K562 (cell line): ENCODE results near the gene MAPK8IP1. TPM values are rescaled to one million over a fixed set of nuclear protein-coding genes. Genes with fewer than 3 reads are reported as not detected.

Experiments used
- ATAC-seq: fragments of 200-7000 bp; cut with Tn5 transposase; 3 replicates; pipeline ENCODE4 v1.9.1; 2020; ENCODE audit warnings: moderate library complexity
- BruUV-seq: library from RNA; stranded (reverse); fragments of 400-500 nt; replicated peaks from 2 replicates; lab custom pipeline; 2021; lab: Mats Ljungman, UMichigan
- CTCF ChIA-PET: fragments of 300-600 bp; formaldehyde crosslinking; extraction: SDS; loops from one replicate; lab custom pipeline; 2021; ENCODE audit warnings: low intra/inter-chr PET ratio; lab: Yijun Ruan, JAX
- POLR2A ChIA-PET: fragments of 300-600, 350-650 bp; sonication (Branson Sonifier 250); formaldehyde crosslinking; extraction: SDS; loops from one replicate; lab custom pipeline; 2021; ENCODE audit warnings: antibody characterized with exemption, inconsistent platforms; lab: Yijun Ruan, JAX
- DNase-seq, 4 experiments: peaks; one replicate each; pipeline versions ENCODE4 v3.0.0 to v3.0.0-alpha.2; 2011 to 2018; ENCODE audit warnings: low spot score in 3 of 4, mixed read lengths in 3 of 4; ENCODE audit errors: extremely low read depth in 1 of 4
- FAIRE-seq: peaks from 2 replicates; lab custom pipeline; 2011; peaks lifted over from hg19 to GRCh38; lab: Jason Lieb, UNC
- H2AFZ ChIP-seq: 2 replicates; pipeline ENCODE4 v1.6.0; 2011; ENCODE audit warnings: low read depth, low read length, control low read depth, inconsistent platforms
- H3K27ac ChIP-seq: fragments of 200-600 bp; 3 replicates; pipeline ENCODE4 v1.8.0; 2011; ENCODE audit warnings: low read depth, mild to moderate bottlenecking, control low read depth, inconsistent platforms, low read length, moderate library complexity, mixed read lengths; ENCODE audit errors: extremely low read depth
- H3K27me3 ChIP-seq, 2 experiments: fragments of 300-600 bp in 1 of 2; 2 replicates in 1 of 2; 3 replicates in 1 of 2; pipeline versions ENCODE4 v1.6.0 to v1.8.0; 2011; ENCODE audit warnings: inconsistent platforms in 2 of 2, low read length in 2 of 2, mild to moderate bottlenecking in 1 of 2, mixed read lengths in 1 of 2, moderate library complexity in 1 of 2; ENCODE audit not compliant: control insufficient read depth in 2 of 2, insufficient read depth in 2 of 2
- H3K36me3 ChIP-seq: fragments of 300-600 bp; 3 replicates; pipeline ENCODE4 v1.8.0; 2011; ENCODE audit warnings: mild to moderate bottlenecking, low read length, inconsistent platforms; ENCODE audit not compliant: control insufficient read depth, insufficient read depth
- H3K4me1 ChIP-seq, 2 experiments: fragments of 200-600 bp in 1 of 2; replicated peaks in 1 of 2; 2 replicates in 1 of 2; 3 replicates in 1 of 2; pipeline versions ENCODE4 v1.5.1 to v1.8.0; 2011; ENCODE audit warnings: inconsistent platforms in 2 of 2, low read length in 2 of 2, mild to moderate bottlenecking in 1 of 2, mixed read lengths in 1 of 2, moderate library complexity in 1 of 2; ENCODE audit not compliant: control insufficient read depth in 2 of 2, insufficient read depth in 2 of 2
- H3K4me2 ChIP-seq: 2 replicates; pipeline ENCODE4 v1.6.1; 2011; ENCODE audit warnings: low read length, control low read depth, inconsistent platforms, mixed read lengths; ENCODE audit not compliant: insufficient read depth
- H3K4me3 ChIP-seq: fragments of 200-600 bp; sonication (generic), shearing (Covaris generic); 2 replicates; pipeline ENCODE4 v1.5.1; 2016; ENCODE audit warnings: control low read depth, inconsistent platforms
- H3K79me2 ChIP-seq: fragments of 200-600 bp; 3 replicates; pipeline ENCODE4 v1.8.0; 2011; ENCODE audit warnings: low read length, inconsistent platforms; ENCODE audit not compliant: control insufficient read depth, insufficient read depth
- H3K9ac ChIP-seq, 2 experiments: 2 replicates each; pipeline versions ENCODE4 v1.6.0 to v1.6.1; 2011; ENCODE audit warnings: low read depth in 2 of 2, low read length in 2 of 2, control low read depth in 1 of 2, inconsistent platforms in 1 of 2, mild to moderate bottlenecking in 1 of 2, mixed read lengths in 1 of 2; ENCODE audit not compliant: insufficient read depth in 1 of 2
- H3K9me1 ChIP-seq: one replicate; pipeline ENCODE4 v1.6.0; 2011; ENCODE audit warnings: inconsistent platforms, mild to moderate bottlenecking, low read length, moderate library complexity; ENCODE audit not compliant: control insufficient read depth, insufficient read depth
- H3K9me3 ChIP-seq: replicated peaks from 2 replicates; pipeline ENCODE4 v1.5.1; 2011; ENCODE audit warnings: low read depth, low read length, inconsistent platforms; ENCODE audit not compliant: control insufficient read depth, insufficient read depth
- H4K20me1 ChIP-seq: replicated peaks from 2 replicates; pipeline ENCODE4 v1.6.1; 2011; ENCODE audit warnings: low read length, inconsistent platforms, mixed read lengths; ENCODE audit not compliant: control insufficient read depth, insufficient read depth
- FOXM1 ChIP-seq, 2 experiments: fragments of 450-650 bp in 1 of 2; sonication (generic) in 1 of 2; formaldehyde crosslinking in 1 of 2; IDR thresholded peaks; 2 replicates each; pipeline versions ENCODE4 v1.6.1 to v1.9.0; 2017 to 2022; ENCODE audit warnings: low read depth in 2 of 2, mild to moderate bottlenecking in 2 of 2, missing genetic modification reagents in 1 of 2, moderate library complexity in 1 of 2
- HDAC2 ChIP-seq: fragments of 450-650 bp; IDR thresholded peaks from 2 replicates; pipeline ENCODE4 v1.6.1; 2016; ENCODE audit warnings: mild to moderate bottlenecking
- HNRNPK ChIP-seq: fragments of 200-400 bp; formaldehyde crosslinking; IDR thresholded peaks from one replicate; pipeline ENCODE4 v1.6.1; 2018; ENCODE audit warnings: mild to moderate bottlenecking, low read depth, low read length; ENCODE audit not compliant: poor library complexity, severe bottlenecking
- ILK ChIP-seq: fragments of 450-650 bp; IDR thresholded peaks from 2 replicates; pipeline ENCODE4 v1.6.1; 2016; ENCODE audit warnings: missing genetic modification characterization, low read depth, mild to moderate bottlenecking, missing compliant biosample characterization, moderate library complexity, borderline replicate concordance
- MCM7 ChIP-seq, 2 experiments: fragments of 450-650 bp; IDR thresholded peaks; 2 replicates each; pipeline ENCODE4 v1.6.1; 2016 to 2018
- MYNN ChIP-seq, 2 experiments: sonication (generic); formaldehyde crosslinking in 1 of 2; IDR thresholded peaks; 2 replicates each; pipeline versions ENCODE4 v1.5.0 to v1.6.1; 2016 to 2020; ENCODE audit warnings: antibody characterized with exemption in 1 of 2, missing genetic modification reagents in 1 of 2
- PTTG1 ChIP-seq: fragments of 450-650 bp; IDR thresholded peaks from 2 replicates; pipeline ENCODE4 v1.6.1; 2016; ENCODE audit warnings: low read depth, mild to moderate bottlenecking, missing genetic modification characterization, missing compliant biosample characterization
- RBM14 ChIP-seq: fragments of 200-400 bp; formaldehyde crosslinking; IDR thresholded peaks from 2 replicates; pipeline ENCODE4 v1.6.1; 2018; ENCODE audit warnings: low read depth, mild to moderate bottlenecking, low read length, moderate library complexity, borderline replicate concordance; ENCODE audit not compliant: insufficient read depth
- SMC3 ChIP-seq: conservative IDR thresholded peaks from 2 replicates; pipeline ENCODE4 v1.6.1; 2011; ENCODE audit warnings: low read depth, low read length, improper control_type of control experiment; ENCODE audit not compliant: insufficient read depth
- SREBF2 ChIP-seq: sonication (generic); formaldehyde crosslinking; IDR thresholded peaks from 2 replicates; pipeline ENCODE4 v1.4.0; 2020; ENCODE audit warnings: mild to moderate bottlenecking, missing genetic modification reagents
- ZC3H4 ChIP-seq: sonication (generic); formaldehyde crosslinking; IDR thresholded peaks from 2 replicates; pipeline ENCODE4 v1.9.0; 2021; ENCODE audit warnings: missing genetic modification reagents, borderline replicate concordance
- WGBS: fragments of 100-300 bp; shearing (Covaris generic); methylation state at CpG from one replicate; pipeline ENCODE4 v1.1.6; 2016; ENCODE audit warnings: low coverage, mixed read lengths; ENCODE audit not compliant: insufficient coverage; ENCODE audit errors: missing lambda C conversion rate; 5-methylcytosine and 5-hydroxymethylcytosine counted together
- in situ Hi-C: fragments of 300-500 bp; cut with MboI; formaldehyde crosslinking; loops from 4 replicates; pipeline ENCODE4 v1.15.0; 2018; ENCODE audit warnings: inconsistent platforms, mixed read lengths
- intact Hi-C: fragments of 100-400 bp; cut with micrococcal nuclease; formaldehyde crosslinking; loops from 2 replicates; pipeline ENCODE4 v1.14.2; 2022
- polyA plus RNA-seq, 8 experiments: library from polyadenylated mRNA; depleted of rRNA in 4 of 8; stranded (reverse) in 5 of 8; unstranded in 3 of 8; fragments of >200 nt; fragmentation: Nextera tagmentation in 2 of 8; fragmentation: Illumina TruSeq in 1 of 8; extraction: Ambion mirVana in 2 of 8; extraction: Trizol in 1 of 8; gene quantifications; 2 replicates each; pipeline versions ENCODE4 v1.2.1 to v1.2.3, GENCODE V29; 2011 to 2014; ENCODE audit warnings: inconsistent platforms in 1 of 8, missing spikeins in 1 of 8
- total RNA-seq, 7 experiments: library from RNA; depleted of rRNA in 6 of 7; stranded (reverse); fragments of >200 nt in 6 of 7; fragmentation: Illumina TruSeq in 2 of 7; extraction: Trizol in 2 of 7; gene quantifications; 2 replicates each; pipeline versions ENCODE4 v1.2.1 to v1.2.3, GENCODE V29; 2011 to 2021; ENCODE audit warnings: low replicate concordance in 1 of 7

Gene MAPK8IP1
- total and polyA plus RNA-seq, 9 of the 15 experiments (the other 6 are each of a cell fraction or from before 2014, with no cell fraction given) = 0.13 to 6.9 (median 2.5) TPM

GRCh38 chr11:45933846-45934579 is 48.6 kb downstream of the MAPK8IP1 start:
- no peaks in the 10 kb centered on the region for H3K79me2 ChIP-seq
- H3K27me3 ChIP-seq = no peaks in the 10 kb centered on the region
- ChIA-PET CTCF (no interaction called here), POLR2A (interaction anchor here (1.0 kb wide), 1 partner anchor 10 kb away, joined by 3 read pairs; no protein-coding TSS in a partner anchor)
- H3K9me1 ChIP-seq = no peaks in the 10 kb centered on the region
- DNase-seq = no peak
- TF ChIP-seq ILK = no peak
- no peak for TF ChIP-seq PTTG1
- no peak for TF ChIP-seq HDAC2
- TF ChIP-seq ZC3H4 (CRISPR knock-in tag) = no peak
- TF ChIP-seq MYNN (IDR thresholded peaks at IDR 0.05) = no peak
- TF ChIP-seq MYNN (CRISPR knock-in tag; IDR thresholded peaks at IDR 0.05) = no peak
- TF ChIP-seq FOXM1 (IDR thresholded peaks at IDR 0.05; ENCODE audit: low read depth) = no peak
- TF ChIP-seq FOXM1 (CRISPR knock-in tag; IDR thresholded peaks at IDR 0.05; ENCODE audit: low read depth) = no peak
- no peak for TF ChIP-seq RBM14
- TF ChIP-seq MCM7 (IDR thresholded peaks at IDR 0.05) = no peak
- TF ChIP-seq HNRNPK = no peak
- TF ChIP-seq SMC3 = no peak
- no peak for TF ChIP-seq SREBF2 (CRISPR knock-in tag)
- in situ Hi-C loops (no loop called here), intact Hi-C loops (no loop called here)
- H3K27ac ChIP-seq = no peak overlapping the region
- H3K36me3 ChIP-seq = peaks cover 49% of the 10 kb centered on the region; the same call in 2 of the 3 replicates
- no peak overlapping the region for H3K4me2 ChIP-seq
- no peak for ATAC-seq
- H3K9ac ChIP-seq = peak overlapping the region in 1 of 2 experiments; percentile 65; a peak in 1 of 4 replicates
- no peak for FAIRE-seq
- no peak overlapping the region for H2AFZ ChIP-seq
- no peak overlapping the region for H3K4me3 ChIP-seq
- H3K4me1 ChIP-seq = peaks cover 5 to 27% of the 10 kb centered on the region in 2 experiments; a peak in 3 of 5 replicates
- BruUV-seq = no TSS peak
- H4K20me1 ChIP-seq = no peaks in the 10 kb centered on the region; the same call in 1 of the 2 replicates
- WGBS = 80% methylated on average over 10 of the region's 21 CpGs
- no peaks in the 10 kb centered on the region for H3K9me3 ChIP-seq
